ENCODE results near the gene PABPN1L. TPM values are rescaled to one million over a fixed set of nuclear protein-coding genes. Genes with fewer than 3 reads are reported as not detected.

The PABPN1L gene
- total RNA-seq, 1 experiment from 2014 or later = not detected

DNA sequence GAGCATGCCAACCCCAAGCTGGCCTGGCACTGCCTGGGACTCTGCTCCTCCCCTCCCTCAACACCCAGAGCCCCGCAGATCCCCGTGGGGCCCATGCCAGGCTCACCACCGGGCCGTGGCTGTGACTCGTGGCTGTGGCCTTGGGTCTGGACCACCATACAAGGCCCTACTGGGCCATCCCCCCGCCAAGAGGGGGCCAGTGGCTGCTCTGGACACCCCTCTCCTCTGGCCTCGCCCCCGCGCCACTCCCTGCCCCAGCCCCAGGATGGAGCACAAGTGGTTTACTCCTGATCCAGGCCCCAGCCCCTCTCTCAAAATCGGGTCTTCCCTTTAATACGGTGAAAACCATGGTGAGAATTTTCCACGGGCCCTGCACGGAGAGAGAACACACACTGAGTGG is 3.0 kb downstream of the PABPN1L start:
- Histone ChIP-seq H3K36me3 (ENCODE audit: control insufficient read depth, insufficient read depth, low read length) (0 out of 2 replicates have a peak, but pooled peaks cover 6% of the 10 kb centered on the region), H3K4me3 (ENCODE audit: low read depth, low read length) (no peak overlapping the region), H3K27me3 (replicated peaks; ENCODE audit: control insufficient read depth, insufficient read depth, low read length) (no peaks in the 10 kb centered on the region), H3K4me1 (no peaks in the 10 kb centered on the region), H3K9me3 (no peaks in the 10 kb centered on the region)
- Mint-ChIP-seq H3K27ac (ENCODE audit: unreplicated experiment) (no peak overlapping the region), H3K36me3 (ENCODE audit: insufficient read depth, unreplicated experiment) (peaks cover 4% of the 10 kb centered on the region), H3K4me3 (ENCODE audit: unreplicated experiment) (no peak overlapping the region), H3K27me3 (ENCODE audit: insufficient read depth, unreplicated experiment) (no peaks in the 10 kb centered on the region), H3K4me1 (ENCODE audit: low read depth, unreplicated experiment) (peaks cover 2% of the 10 kb centered on the region), H3K9me3 (ENCODE audit: unreplicated experiment) (no peaks in the 10 kb centered on the region)
- TF ChIP-seq CTCF (IDR thresholded peaks at IDR 0.05; ENCODE audit: insufficient read depth in 1 of 2, low read depth in 1 of 2, low read length in 1 of 2, severe bottlenecking in 1 of 2, unreplicated experiment in 1 of 2) = no peak
- no peak for DNase-seq
- intact Hi-C loops (cut with micrococcal nuclease; ENCODE audit: unreplicated experiment) = no loop called here
- CTCF ChIA-PET = no interaction called here
- POLR2A ChIA-PET = no interaction called here
- no TSS peak for BruUV-seq (replicated peaks)

DNA sequence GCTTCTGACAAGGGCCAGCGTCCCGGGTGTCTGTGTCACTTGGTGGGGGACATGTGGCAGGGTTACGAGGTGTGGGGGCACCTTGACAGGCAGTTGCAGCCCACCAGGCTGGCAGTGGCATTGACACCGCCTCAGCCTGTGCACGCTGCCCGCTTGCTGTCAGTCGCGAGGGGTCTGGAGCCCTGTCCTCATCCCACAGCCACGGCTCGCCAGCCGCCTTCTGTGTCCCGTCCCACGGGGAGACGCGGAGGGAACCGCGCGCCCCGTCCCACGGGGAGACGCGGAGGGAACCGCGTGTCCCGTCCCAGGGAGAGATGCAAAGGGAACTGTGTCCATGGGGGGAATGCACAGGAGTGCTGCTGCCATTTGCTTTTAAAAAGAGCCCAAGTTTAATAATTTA is 3.5 kb downstream of the PABPN1L start:
- no peak for DNase-seq
- Histone ChIP-seq H3K27me3 (replicated peaks; ENCODE audit: control insufficient read depth, insufficient read depth, low read length) (no peaks in the 10 kb centered on the region), H3K4me1 (peaks cover 3% of the 10 kb centered on the region; the same call in 1 of the 2 replicates), H3K9me3 (no peaks in the 10 kb centered on the region), H3K36me3 (ENCODE audit: control insufficient read depth, insufficient read depth, low read length) (0 out of 2 replicates have a peak, but pooled peaks cover 6% of the 10 kb centered on the region), H3K4me3 (ENCODE audit: low read depth, low read length) (no peak overlapping the region)
- Mint-ChIP-seq H3K36me3 (ENCODE audit: insufficient read depth, unreplicated experiment) (peaks cover 8% of the 10 kb centered on the region), H3K4me3 (ENCODE audit: unreplicated experiment) (no peak overlapping the region), H3K4me1 (ENCODE audit: low read depth, unreplicated experiment) (peaks cover 7% of the 10 kb centered on the region), H3K27ac (ENCODE audit: unreplicated experiment) (no peak overlapping the region), H3K9me3 (ENCODE audit: unreplicated experiment) (no peaks in the 10 kb centered on the region), H3K27me3 (ENCODE audit: insufficient read depth, unreplicated experiment) (no peaks in the 10 kb centered on the region)
- CTCF ChIA-PET = no interaction called here
- no TSS peak for BruUV-seq (replicated peaks)
- TF ChIP-seq CTCF (IDR thresholded peaks at IDR 0.05; ENCODE audit: insufficient read depth in 1 of 2, low read depth in 1 of 2, low read length in 1 of 2, severe bottlenecking in 1 of 2, unreplicated experiment in 1 of 2) = no peak
- POLR2A ChIA-PET = no interaction called here
- intact Hi-C loops (cut with micrococcal nuclease; ENCODE audit: unreplicated experiment) = no loop called here

DNA sequence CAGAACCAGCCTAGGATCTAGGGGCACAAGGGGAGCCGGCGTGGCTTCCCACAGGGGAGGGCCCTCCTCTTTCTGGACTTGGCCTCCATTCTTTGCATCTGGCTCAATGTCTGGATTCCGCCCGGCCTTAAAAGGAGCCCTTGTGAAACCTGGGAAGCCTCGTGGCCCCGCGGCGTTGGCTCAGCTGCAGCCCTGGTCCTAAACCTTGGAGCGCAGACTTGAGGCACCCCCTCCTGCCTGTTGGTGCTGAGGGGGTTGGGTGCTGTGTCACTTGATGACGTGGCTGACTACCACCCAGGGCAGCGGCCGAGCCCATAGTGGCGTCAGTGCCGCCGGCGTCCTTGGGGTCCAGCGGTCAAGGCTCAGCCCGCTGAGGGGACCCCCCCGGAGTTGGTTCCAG is 5.1 kb downstream of the PABPN1L start:
- no TSS peak for BruUV-seq (replicated peaks)
- Histone ChIP-seq H3K27me3 (replicated peaks; ENCODE audit: control insufficient read depth, insufficient read depth, low read length) (no peaks in the 10 kb centered on the region), H3K9me3 (no peaks in the 10 kb centered on the region), H3K36me3 (ENCODE audit: control insufficient read depth, insufficient read depth, low read length) (0 out of 2 replicates have a peak, but pooled peaks cover 6% of the 10 kb centered on the region), H3K4me1 (peaks cover 4% of the 10 kb centered on the region; the same call in 1 of the 2 replicates), H3K4me3 (ENCODE audit: low read depth, low read length) (no peak overlapping the region)
- POLR2A ChIA-PET = no interaction called here
- Mint-ChIP-seq H3K4me1 (ENCODE audit: low read depth, unreplicated experiment) (peaks cover 9% of the 10 kb centered on the region), H3K27me3 (ENCODE audit: insufficient read depth, unreplicated experiment) (no peaks in the 10 kb centered on the region), H3K9me3 (ENCODE audit: unreplicated experiment) (no peaks in the 10 kb centered on the region), H3K27ac (ENCODE audit: unreplicated experiment) (no peak overlapping the region), H3K4me3 (ENCODE audit: unreplicated experiment) (no peak overlapping the region), H3K36me3 (ENCODE audit: insufficient read depth, unreplicated experiment) (peaks cover 22% of the 10 kb centered on the region)
- intact Hi-C loops (cut with micrococcal nuclease; ENCODE audit: unreplicated experiment) = no loop called here
- DNase-seq = no peak
- CTCF ChIA-PET = no interaction called here
- no peak for TF ChIP-seq CTCF (IDR thresholded peaks at IDR 0.05; ENCODE audit: insufficient read depth in 1 of 2, low read depth in 1 of 2, low read length in 1 of 2, severe bottlenecking in 1 of 2, unreplicated experiment in 1 of 2)
